BLaER1 treated with 17β-estradiol and CSF1 and Interleukin-3, amounts not matched to agents 10 nM and 100 nM (cell line): ENCODE results near the gene DGUOK.

Experiments
- H3K27ac ChIP-seq, 11 experiments: shearing (Covaris generic); formaldehyde crosslinking; 2 replicates each; pipeline ENCODE4 v1.8.1; 2022
- H3K27me3 ChIP-seq, 11 experiments: shearing (Covaris generic); formaldehyde crosslinking; 2 replicates each; pipeline ENCODE4 v1.8.1; 2022
- H3K36me3 ChIP-seq, 11 experiments: shearing (Covaris generic); formaldehyde crosslinking; 2 replicates each; pipeline ENCODE4 v1.8.1; 2022
- H3K4me1 ChIP-seq, 10 experiments: shearing (Covaris generic); formaldehyde crosslinking; 2 replicates each; pipeline ENCODE4 v1.8.1; 2022
- H3K4me2 ChIP-seq, 11 experiments: shearing (Covaris generic); formaldehyde crosslinking; 2 replicates each; pipeline ENCODE4 v1.8.1; 2022
- H3K4me3 ChIP-seq, 10 experiments: shearing (Covaris generic); formaldehyde crosslinking; 2 replicates each; pipeline ENCODE4 v1.8.1; 2022
- H3K9ac ChIP-seq, 11 experiments: shearing (Covaris generic); formaldehyde crosslinking; 2 replicates each; pipeline ENCODE4 v1.8.1; 2022
- H3K9me3 ChIP-seq, 11 experiments: shearing (Covaris generic); formaldehyde crosslinking; replicated peaks in 1 of 11; 2 replicates each; pipeline ENCODE4 v1.8.1; 2022
- H4K20me1 ChIP-seq, 11 experiments: shearing (Covaris generic); formaldehyde crosslinking; 2 replicates each; pipeline ENCODE4 v1.8.1; 2022
- Cebpa-rat ChIP-seq, 11 experiments: shearing (Covaris generic); IDR thresholded peaks; 2 replicates each; pipeline ENCODE4 v1.8.1; 2022

Gene DGUOK

GRCh38 chr2:73970850-73971471, 44.3 kb downstream of the DGUOK start:
- no peaks in the 10 kb centered on the region for H3K9me3 ChIP-seq
- H3K4me1 ChIP-seq = peaks cover 79 to 90% (median 84%) of the 10 kb centered on the region in 10 experiments
- peak overlapping the region; percentile 68 to 89 (median 84) for H3K27ac ChIP-seq
- peaks cover 0 to 5% (median 0%) of the 10 kb centered on the region in 11 experiments; a peak in 1 of 22 replicates for H3K36me3 ChIP-seq
- no peaks in the 10 kb centered on the region for H3K27me3 ChIP-seq
- peak overlapping the region; percentile 87 to 98 (median 90) for H3K4me2 ChIP-seq
- TF ChIP-seq Cebpa-rat (IDR thresholded peaks at IDR 0.05) = no peak
- peak overlapping the region; percentile 49 to 77 (median 70); a peak in 20 of 22 replicates for H3K9ac ChIP-seq
- peak overlapping the region in 9 of 10 experiments; percentile 11 to 56 (median 42); a peak in 16 of 20 replicates for H3K4me3 ChIP-seq
- H4K20me1 ChIP-seq = no peaks in the 10 kb centered on the region; a peak in 1 of 22 replicates

GRCh38 chr2:73971722-73972121, 45.0 kb downstream of the DGUOK start:
- peaks cover 82 to 97% (median 87%) of the 10 kb centered on the region in 10 experiments for H3K4me1 ChIP-seq
- no peaks in the 10 kb centered on the region for H3K9me3 ChIP-seq
- 0 out of 22 replicates have a peak, but pooled peaks cover 0 to 2% (median 0%) of the 10 kb centered on the region in 11 experiments for H3K36me3 ChIP-seq
- H3K4me3 ChIP-seq = peak overlapping the region in 9 of 10 experiments; percentile 11 to 56 (median 42); a peak in 9 of 20 replicates
- peak overlapping the region; percentile 68 to 89 (median 84); a peak in 20 of 22 replicates for H3K27ac ChIP-seq
- H3K9ac ChIP-seq = peak overlapping the region; percentile 49 to 77 (median 70); a peak in 19 of 22 replicates
- peak overlapping the region; percentile 87 to 98 (median 90) for H3K4me2 ChIP-seq
- TF ChIP-seq Cebpa-rat (IDR thresholded peaks at IDR 0.05) = no peak
- H4K20me1 ChIP-seq = no peaks in the 10 kb centered on the region; a peak in 1 of 22 replicates
- H3K27me3 ChIP-seq = no peaks in the 10 kb centered on the region

- Histone ChIP-seq H4K20me1 (no peaks in the 10 kb centered on the region; a peak in 1 of 22 replicates), H3K9me3 (no peaks in the 10 kb centered on the region), H3K27ac (peak overlapping the region in 9 of 11 experiments; percentile 6 to 89 (median 82); a peak in 15 of 22 replicates), H3K4me2 (peak overlapping the region; percentile 87 to 98 (median 90)), H3K4me1 (peaks cover 80 to 97% (median 87%) of the 10 kb centered on the region in 10 experiments), H3K4me3 (0 out of 20 replicates have a peak overlapping the region, but pooled peaks of 1 of the 10 experiments have one; percentile 13), H3K27me3 (no peaks in the 10 kb centered on the region), H3K9ac (peak overlapping the region in 6 of 11 experiments; percentile 15 to 74 (median 17); a peak in 5 of 22 replicates), H3K36me3 (0 out of 22 replicates have a peak, but pooled peaks cover 0 to 4% (median 0%) of the 10 kb centered on the region in 11 experiments)
- no peak for TF ChIP-seq Cebpa-rat (IDR thresholded peaks at IDR 0.05)
These were observed 46.2 kb downstream of the DGUOK start for GRCh38 chr2:73972846-73973245.

- Histone ChIP-seq H3K4me3 (no peak overlapping the region), H3K9ac (no peak overlapping the region), H3K4me2 (peak overlapping the region; percentile 24 to 58 (median 51); a peak in 21 of 22 replicates), H3K27ac (peak overlapping the region in 1 of 11 experiments; percentile 23; a peak in 1 of 22 replicates), H3K36me3 (0 out of 22 replicates have a peak, but pooled peaks cover 0 to 4% (median 0%) of the 10 kb centered on the region in 11 experiments), H3K9me3 (no peaks in the 10 kb centered on the region), H3K27me3 (no peaks in the 10 kb centered on the region), H3K4me1 (peaks cover 78 to 97% (median 87%) of the 10 kb centered on the region in 10 experiments), H4K20me1 (no peaks in the 10 kb centered on the region; a peak in 1 of 22 replicates)
- no peak for TF ChIP-seq Cebpa-rat (IDR thresholded peaks at IDR 0.05)
These were observed 49.1 kb downstream of the DGUOK start for GRCh38 chr2:73975731-73976130.

GRCh38 chr2:73976803-73977202, 50.1 kb downstream of the DGUOK start:
- TF ChIP-seq Cebpa-rat (IDR thresholded peaks at IDR 0.05) = no peak
- Histone ChIP-seq H3K36me3 (0 out of 22 replicates have a peak, but pooled peaks cover 0 to 4% (median 0%) of the 10 kb centered on the region in 11 experiments), H3K27ac (peak overlapping the region in 1 of 11 experiments; percentile 29; a peak in 1 of 22 replicates), H3K9ac (peak overlapping the region in 1 of 11 experiments; percentile 21; a peak in 1 of 22 replicates), H4K20me1 (no peaks in the 10 kb centered on the region; a peak in 1 of 22 replicates), H3K4me2 (peak overlapping the region in 7 of 11 experiments; percentile 11 to 99 (median 95); a peak in 8 of 22 replicates), H3K4me1 (peaks cover 78 to 96% (median 87%) of the 10 kb centered on the region in 10 experiments), H3K27me3 (no peaks in the 10 kb centered on the region), H3K4me3 (no peak overlapping the region), H3K9me3 (no peaks in the 10 kb centered on the region)

GRCh38 chr2:73977466-73977865, 50.8 kb downstream of the DGUOK start:
- Histone ChIP-seq H3K27me3 (no peaks in the 10 kb centered on the region), H3K4me1 (peaks cover 78 to 96% (median 87%) of the 10 kb centered on the region in 10 experiments), H3K4me2 (peak overlapping the region in 9 of 11 experiments; percentile 11 to 99 (median 98); a peak in 12 of 22 replicates), H4K20me1 (peaks cover 0 to 3% (median 0%) of the 10 kb centered on the region in 11 experiments; a peak in 3 of 22 replicates), H3K27ac (0 out of 22 replicates have a peak overlapping the region, but pooled peaks of 1 of the 11 experiments have one; percentile 3), H3K9ac (no peak overlapping the region), H3K9me3 (no peaks in the 10 kb centered on the region), H3K4me3 (no peak overlapping the region), H3K36me3 (0 out of 22 replicates have a peak, but pooled peaks cover 0 to 4% (median 0%) of the 10 kb centered on the region in 11 experiments)
- no peak for TF ChIP-seq Cebpa-rat (IDR thresholded peaks at IDR 0.05)

GRCh38 chr2:73979021-73979420, 52.3 kb downstream of the DGUOK start:
- Histone ChIP-seq H3K4me3 (peak overlapping the region in 9 of 10 experiments; percentile 5 to 74 (median 59); a peak in 13 of 20 replicates), H3K27me3 (no peaks in the 10 kb centered on the region), H3K4me1 (peaks cover 78 to 95% (median 89%) of the 10 kb centered on the region in 10 experiments), H4K20me1 (peaks cover 0 to 4% (median 0%) of the 10 kb centered on the region in 11 experiments; a peak in 2 of 22 replicates), H3K9me3 (no peaks in the 10 kb centered on the region), H3K27ac (peak overlapping the region; percentile 12 to 75 (median 56); a peak in 20 of 22 replicates), H3K4me2 (peak overlapping the region; percentile 87 to 100 (median 98)), H3K36me3 (0 out of 22 replicates have a peak, but pooled peaks cover 0 to 4% (median 0%) of the 10 kb centered on the region in 11 experiments), H3K9ac (peak overlapping the region; percentile 12 to 97 (median 70); a peak in 16 of 22 replicates)
- no peak for TF ChIP-seq Cebpa-rat (IDR thresholded peaks at IDR 0.05)

GRCh38 chr2:73979686-73980085, 53.0 kb downstream of the DGUOK start:
- TF ChIP-seq Cebpa-rat (IDR thresholded peaks at IDR 0.05) = peak in 1 of 11 experiments; percentile 35; a peak in 1 of 22 replicates
- no peaks in the 10 kb centered on the region for H3K27me3 ChIP-seq
- H3K4me3 ChIP-seq = peak overlapping the region in 8 of 10 experiments; percentile 51 to 74 (median 61); a peak in 16 of 20 replicates
- H3K9ac ChIP-seq = peak overlapping the region; percentile 27 to 97 (median 70); a peak in 17 of 22 replicates
- H3K4me2 ChIP-seq = peak overlapping the region; percentile 87 to 100 (median 98)
- H4K20me1 ChIP-seq = peaks cover 0 to 4% (median 0%) of the 10 kb centered on the region in 11 experiments; a peak in 2 of 22 replicates
- 0 out of 22 replicates have a peak, but pooled peaks cover 0 to 4% (median 0%) of the 10 kb centered on the region in 11 experiments for H3K36me3 ChIP-seq
- H3K4me1 ChIP-seq = peaks cover 80 to 95% (median 91%) of the 10 kb centered on the region in 10 experiments
- H3K9me3 ChIP-seq = no peaks in the 10 kb centered on the region
- peak overlapping the region in 10 of 11 experiments; percentile 32 to 77 (median 66); a peak in 19 of 22 replicates for H3K27ac ChIP-seq
